NCI-H82 treated with DMSO at 0.1 percent for 48 hours (cell line): Measurements from ENCODE around the gene SALL2.

Experiments used
- DNase-seq: peaks from one replicate; lab custom pipeline; 2025; ENCODE audit not compliant: unreplicated experiment; lab: John Stamatoyannopoulos, UW

Gene SALL2

GRCh38 chr14:21528381-21529348 is 2.5 kb upstream of the SALL2 start:
- DNase-seq, result no peak

- no peak for DNase-seq
These were observed 1.2 kb upstream of the SALL2 start for GRCh38 chr14:21527318-21527679.

GRCh38 chr14:21526672-21527317 is 649 bp upstream of the SALL2 start:
- no peak for DNase-seq

- DNase-seq, result no peak
These were observed 580 bp downstream of the SALL2 start for GRCh38 chr14:21525571-21525961.

GRCh38 chr14:21524575-21525490 is 1.3 kb downstream of the SALL2 start:
- DNase-seq, result no peak

- no peak for DNase-seq
These were observed 2.9 kb downstream of the SALL2 start for GRCh38 chr14:21523203-21523602.

- no peak for DNase-seq
These were observed 4.6 kb downstream of the SALL2 start for GRCh38 chr14:21521501-21521900.

GRCh38 chr14:21520767-21521166 is 5.4 kb downstream of the SALL2 start:
- DNase-seq, result no peak

GRCh38 chr14:21518725-21519124 is 7.4 kb downstream of the SALL2 start:
- peak; percentile 59 for DNase-seq

- DNase-seq, result no peak
These were observed 11.8 kb downstream of the SALL2 start for GRCh38 chr14:21514341-21514740.

GRCh38 chr14:21510735-21511657 is 15.2 kb downstream of the SALL2 start, which contains the start of gene METTL3:
Gene METTL3 (minus strand): TSS chr14:21511340. CDS start chr14:21511223, 117 bp downstream.
- peak; percentile 94 for DNase-seq

- DNase-seq, result no peak
These were observed 16.6 kb downstream of the SALL2 start for GRCh38 chr14:21509432-21510143.

GRCh38 chr14:21506557-21506956 is 19.6 kb downstream of the SALL2 start:
- no peak for DNase-seq

GRCh38 chr14:21505012-21505553 is 21.1 kb downstream of the SALL2 start:
- no peak for DNase-seq

- DNase-seq, result no peak
These were observed 22.8 kb downstream of the SALL2 start for GRCh38 chr14:21503376-21503775.

- no peak for DNase-seq
These were observed 24.6 kb downstream of the SALL2 start for GRCh38 chr14:21501568-21501967.

GRCh38 chr14:21498540-21499526 is 27.3 kb downstream of the SALL2 start:
- peak; percentile 16 for DNase-seq

GRCh38 chr14:21496453-21496852 is 29.7 kb downstream of the SALL2 start:
- no peak for DNase-seq
